Glomerular visceral epithelial cell (primary cell): ENCODE measurements around the gene METTL21A.

Source experiments
- DNase-seq: peaks from one replicate; pipeline ENCODE4 v3.0.0-alpha.2; 2016; ENCODE audit errors: extremely low spot score

The METTL21A gene

GRCh38 chr2:207624185-207625013, 795 bp downstream of the METTL21A start:
- peak; percentile 77 for DNase-seq

- DNase-seq, result no peak
Observed at GRCh38 chr2:207621501-207622039, 3.6 kb downstream of the METTL21A start.

GRCh38 chr2:207619764-207620203, 5.4 kb downstream of the METTL21A start:
- no peak for DNase-seq

- peak; percentile 57 for DNase-seq
Observed at GRCh38 chr2:207617011-207617671, 8.1 kb downstream of the METTL21A start.

- DNase-seq, result peak; percentile 30
Observed at GRCh38 chr2:207616185-207616584, 9.0 kb downstream of the METTL21A start.

- DNase-seq, result no peak
Observed at GRCh38 chr2:207614824-207615223, 10.4 kb downstream of the METTL21A start.

- no peak for DNase-seq
Observed at GRCh38 chr2:207612714-207613113, 12.5 kb downstream of the METTL21A start.

GRCh38 chr2:207606829-207607228, 18.4 kb downstream of the METTL21A start:
- DNase-seq, result no peak

GRCh38 chr2:207606399-207606798, 18.8 kb downstream of the METTL21A start:
- DNase-seq, result no peak

GRCh38 chr2:207603486-207603885, 21.7 kb downstream of the METTL21A start:
- no peak for DNase-seq

- no peak for DNase-seq
Observed at GRCh38 chr2:207601774-207602173, 23.4 kb downstream of the METTL21A start.

GRCh38 chr2:207600231-207600630, 25.0 kb downstream of the METTL21A start:
- DNase-seq, result no peak

- no peak for DNase-seq
Observed at GRCh38 chr2:207599636-207600035, 25.6 kb downstream of the METTL21A start.

- no peak for DNase-seq
Observed at GRCh38 chr2:207594731-207595130, 30.5 kb downstream of the METTL21A start.

- DNase-seq, result no peak
Observed at GRCh38 chr2:207594264-207594663, 30.9 kb downstream of the METTL21A start.

- DNase-seq, result no peak
Observed at GRCh38 chr2:207593277-207593676, 31.9 kb downstream of the METTL21A start.

GRCh38 chr2:207589143-207589542, 36.1 kb downstream of the METTL21A start:
- DNase-seq, result no peak

- no peak for DNase-seq
Observed at GRCh38 chr2:207587305-207587704, 37.9 kb downstream of the METTL21A start.

GRCh38 chr2:207584952-207585351, 40.2 kb downstream of the METTL21A start:
- no peak for DNase-seq

- DNase-seq, result no peak
Observed at GRCh38 chr2:207571370-207571769, 53.8 kb downstream of the METTL21A start.

- no peak for DNase-seq
Observed at GRCh38 chr2:207567671-207568070, 57.5 kb downstream of the METTL21A start.

- DNase-seq, result no peak
Observed at GRCh38 chr2:207565736-207566500, 59.3 kb downstream of the METTL21A start.
